GM12891 (cell line): Measurements from ENCODE around the gene IL1RAPL1.

Source experiments
- PAX5 ChIP-seq: IDR thresholded peaks from 2 replicates; pipeline ENCODE4 v1.6.1; 2011; ENCODE audit warnings: low read length, moderate library complexity, mild to moderate bottlenecking; ENCODE audit not compliant: insufficient read depth, severe bottlenecking
- POLR2A ChIP-seq: IDR thresholded peaks from 2 replicates; pipeline ENCODE4 v1.6.1; 2011; ENCODE audit warnings: low read depth, low read length, control low read depth
- POLR2AphosphoS5 ChIP-seq: IDR thresholded peaks from 2 replicates; pipeline ENCODE4 v1.6.1; 2011; ENCODE audit warnings: low read depth, low read length, control low read depth
- POU2F2 ChIP-seq: IDR thresholded peaks from 2 replicates; pipeline ENCODE4 v1.6.1; 2011; ENCODE audit warnings: low read depth, mild to moderate bottlenecking, control low read depth, low read length, moderate library complexity
- SPI1 ChIP-seq: IDR thresholded peaks from 2 replicates; pipeline ENCODE4 v1.6.1; 2011; ENCODE audit warnings: low read depth, low read length, control low read depth
- TAF1 ChIP-seq: IDR thresholded peaks from 2 replicates; pipeline ENCODE4 v1.6.1; 2011; ENCODE audit warnings: low read depth, low read length, control low read depth

GRCh38 chrX:28910487-28910886, 323.2 kb downstream of the IL1RAPL1 start:
- no peak for TF ChIP-seq POLR2A
- no peak for TF ChIP-seq TAF1
- no peak for TF ChIP-seq POLR2AphosphoS5
- TF ChIP-seq PAX5 = no peak
- TF ChIP-seq POU2F2 = no peak
- TF ChIP-seq SPI1 = no peak
